PC-9 (cell line): ENCODE measurements around the gene SPTB. TPM values are rescaled to one million over a fixed set of nuclear protein-coding genes. Genes with fewer than 3 reads are reported as not detected.

Experiments used
- BruUV-seq: library from RNA; stranded (reverse); fragments of 400-500 nt; replicated peaks from 2 replicates; lab custom pipeline; 2021; lab: Mats Ljungman, UMichigan
- CTCF ChIA-PET: fragments of 300-600 bp; sonication (Branson Sonifier 250); formaldehyde crosslinking; loops from one replicate; lab custom pipeline; 2022; ENCODE audit warnings: antibody characterized with exemption; lab: Charles Lee
- POLR2A ChIA-PET: fragments of 300-600 bp; sonication (Branson Sonifier 250); formaldehyde crosslinking; loops from one replicate; lab custom pipeline; 2022; ENCODE audit warnings: antibody characterized with exemption; ENCODE audit not compliant: unreplicated experiment; lab: Charles Lee
- DNase-seq, 2 experiments: peaks; one replicate each; pipeline versions ENCODE4 v3.0.0 to v3.0.0-alpha.2; 2015 to 2022; ENCODE audit warnings: mixed read lengths in 1 of 2
- H2AFZ ChIP-seq: fragments of 200-600 bp; sonication (generic); 2 replicates; pipeline ENCODE4 v1.8.1; 2017; ENCODE audit warnings: antibody characterized with exemption
- H3F3A ChIP-seq: fragments of 200-600 bp; sonication (generic); 2 replicates; pipeline ENCODE4 v1.8.1; 2017; ENCODE audit warnings: antibody characterized with exemption, mild to moderate bottlenecking, low read depth; ENCODE audit not compliant: insufficient read depth
- H3K27ac ChIP-seq: fragments of 200-600 bp; sonication (generic); 2 replicates; pipeline ENCODE4 v1.6.1; 2016; ENCODE audit warnings: mixed run types
- H3K27me3 ChIP-seq: fragments of 200-600 bp; sonication (generic); 2 replicates; pipeline ENCODE4 v1.6.1; 2016; ENCODE audit warnings: low read depth, mixed run types; ENCODE audit not compliant: insufficient read depth
- H3K36me3 ChIP-seq: fragments of 200-600 bp; sonication (generic); 2 replicates; pipeline ENCODE4 v1.6.1; 2016; ENCODE audit warnings: low read depth, mixed run types
- H3K4me1 ChIP-seq: fragments of 200-600 bp; sonication (generic); replicated peaks from 2 replicates; pipeline ENCODE4 v1.6.1; 2016; ENCODE audit warnings: mixed run types; ENCODE audit not compliant: insufficient read depth
- H3K4me2 ChIP-seq: fragments of 200-600 bp; sonication (generic); 2 replicates; pipeline ENCODE4 v1.6.1; 2017; ENCODE audit warnings: mixed run types
- H3K4me3 ChIP-seq: fragments of 200-600 bp; sonication (generic); 2 replicates; pipeline ENCODE4 v1.6.1; 2016; ENCODE audit warnings: mixed run types
- H3K79me2 ChIP-seq: fragments of 200-600 bp; sonication (generic); 2 replicates; pipeline ENCODE4 v1.6.1; 2017; ENCODE audit warnings: low read depth, mixed run types
- H3K9me2 ChIP-seq: fragments of 200-600 bp; sonication (generic); 2 replicates; pipeline ENCODE4 v1.8.1; 2017; ENCODE audit warnings: mild to moderate bottlenecking; ENCODE audit not compliant: insufficient read depth
- H3K9me3 ChIP-seq: fragments of 200-600 bp; sonication (generic); 2 replicates; pipeline ENCODE4 v1.8.1; 2016; ENCODE audit warnings: low read depth; ENCODE audit not compliant: insufficient read depth
- H4K20me1 ChIP-seq: fragments of 200-600 bp; sonication (generic); 2 replicates; pipeline ENCODE4 v1.8.1; 2017; ENCODE audit not compliant: insufficient read depth
- EZH2 ChIP-seq: fragments of 200-600 bp; sonication (generic); IDR thresholded peaks from 2 replicates; pipeline ENCODE4 v1.8.0; 2017; ENCODE audit warnings: antibody characterized with exemption, low read depth
- intact Hi-C: fragments of 100-400 bp; cut with micrococcal nuclease; formaldehyde crosslinking; loops from one replicate; pipeline ENCODE4 v1.10.0; 2022; ENCODE audit not compliant: unreplicated experiment
- total RNA-seq: library from RNA; stranded (reverse); gene quantifications from 2 replicates; pipeline ENCODE4 v1.2.3, GENCODE V29; 2021
- TF ChIP-seq, protein P1 (sequence below): fragments of 200-600 bp; sonication (generic); conservative IDR thresholded peaks from 2 replicates; pipeline ENCODE4 v1.6.1; 2017; ENCODE audit warnings: mixed run types, antibody characterized with exemption, mild to moderate bottlenecking, moderate library complexity

SPTB gene
- total RNA-seq, 1 experiment from 2014 or later: 0.50 TPM

DNA sequence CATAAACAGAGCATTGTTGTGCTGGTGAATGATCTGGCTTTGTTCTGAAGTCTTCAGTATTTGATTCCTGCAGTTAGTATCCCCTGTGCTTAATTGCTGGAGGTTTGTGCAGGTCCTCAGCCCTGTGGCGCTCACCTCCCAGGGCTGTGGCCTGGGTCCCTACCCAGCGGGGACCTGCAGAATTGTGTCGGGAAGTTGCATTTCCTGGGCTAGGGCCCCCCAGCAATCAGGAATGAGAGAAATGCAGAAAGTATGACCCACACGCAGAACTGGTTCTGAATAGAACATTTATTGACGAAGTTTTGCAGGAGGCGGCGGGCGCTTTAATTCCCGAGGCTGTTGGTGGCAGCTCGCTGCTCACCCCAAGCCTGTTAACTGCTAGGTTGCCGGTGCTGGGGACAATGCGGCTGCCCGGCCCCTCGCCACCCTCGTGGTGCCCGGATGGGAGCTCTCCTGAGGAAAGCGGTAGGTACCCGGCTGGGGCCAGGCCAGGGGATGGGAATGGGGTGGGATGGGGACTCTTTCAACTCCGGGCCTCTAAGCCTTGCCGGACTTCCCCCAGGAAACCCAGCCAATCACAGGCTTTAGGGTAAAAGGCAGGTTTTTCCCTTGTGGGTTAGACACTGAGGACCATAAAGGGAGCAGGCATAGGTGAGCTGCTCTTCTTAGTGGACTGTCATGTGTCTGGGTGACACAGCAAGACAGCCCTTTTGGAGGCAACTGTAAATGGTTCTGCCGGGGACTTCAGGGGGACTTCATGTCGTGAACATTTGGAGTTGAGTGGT, 163.9 kb downstream of the SPTB start:
- Histone ChIP-seq H3K4me1 (peaks cover 56% of the 10 kb centered on the region), H3F3A (peaks cover 45% of the 10 kb centered on the region), H3K4me2 (no peak overlapping the region), H3K36me3 (0 out of 2 replicates have a peak, but pooled peaks cover 10% of the 10 kb centered on the region), H2AFZ (no peak overlapping the region), H4K20me1 (no peaks in the 10 kb centered on the region), H3K9me3 (peaks cover 18% of the 10 kb centered on the region; the same call in 1 of the 2 replicates), H3K27ac (no peak overlapping the region), H3K4me3 (no peak overlapping the region), H3K27me3 (no peaks in the 10 kb centered on the region), H3K9me2 (no peaks in the 10 kb centered on the region), H3K79me2 (peaks cover 92% of the 10 kb centered on the region)
- CTCF ChIA-PET: no interaction called here
- no TSS peak for BruUV-seq
- TF ChIP-seq EZH2: no peak
- TF ChIP-seq, protein P1, sequence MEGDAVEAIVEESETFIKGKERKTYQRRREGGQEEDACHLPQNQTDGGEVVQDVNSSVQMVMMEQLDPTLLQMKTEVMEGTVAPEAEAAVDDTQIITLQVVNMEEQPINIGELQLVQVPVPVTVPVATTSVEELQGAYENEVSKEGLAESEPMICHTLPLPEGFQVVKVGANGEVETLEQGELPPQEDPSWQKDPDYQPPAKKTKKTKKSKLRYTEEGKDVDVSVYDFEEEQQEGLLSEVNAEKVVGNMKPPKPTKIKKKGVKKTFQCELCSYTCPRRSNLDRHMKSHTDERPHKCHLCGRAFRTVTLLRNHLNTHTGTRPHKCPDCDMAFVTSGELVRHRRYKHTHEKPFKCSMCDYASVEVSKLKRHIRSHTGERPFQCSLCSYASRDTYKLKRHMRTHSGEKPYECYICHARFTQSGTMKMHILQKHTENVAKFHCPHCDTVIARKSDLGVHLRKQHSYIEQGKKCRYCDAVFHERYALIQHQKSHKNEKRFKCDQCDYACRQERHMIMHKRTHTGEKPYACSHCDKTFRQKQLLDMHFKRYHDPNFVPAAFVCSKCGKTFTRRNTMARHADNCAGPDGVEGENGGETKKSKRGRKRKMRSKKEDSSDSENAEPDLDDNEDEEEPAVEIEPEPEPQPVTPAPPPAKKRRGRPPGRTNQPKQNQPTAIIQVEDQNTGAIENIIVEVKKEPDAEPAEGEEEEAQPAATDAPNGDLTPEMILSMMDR: no peak
- no peak for DNase-seq
- POLR2A ChIA-PET: no interaction called here
- intact Hi-C loops: loop anchor here (1.0 kb wide), 1 partner anchor 8 kb away; no protein-coding TSS in a partner anchor

DNA sequence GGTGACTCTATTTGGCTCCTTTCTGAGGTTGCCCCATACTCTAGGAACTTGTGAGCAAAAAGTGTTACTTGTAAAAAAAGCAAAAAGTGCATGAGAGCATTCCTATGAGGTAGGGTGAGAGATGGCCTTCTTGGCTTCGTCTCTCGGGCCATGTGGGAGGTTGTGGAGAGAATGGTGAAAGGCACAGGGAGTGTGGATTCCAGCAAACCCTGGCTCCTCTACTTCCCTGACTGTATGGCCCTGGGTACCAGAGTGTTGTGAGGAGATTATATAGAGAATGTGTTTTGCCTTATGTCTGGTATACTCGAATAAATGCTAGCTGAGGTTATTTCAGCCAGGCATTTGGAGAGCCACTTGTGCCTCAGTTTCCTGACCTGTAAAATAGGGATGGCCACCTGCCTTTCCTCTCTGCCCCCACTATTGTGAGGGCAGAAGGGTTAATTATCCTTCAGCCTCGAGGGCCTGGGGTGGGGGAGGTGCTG, 164.5 kb downstream of the SPTB start:
- Histone ChIP-seq H3F3A (peaks cover 40% of the 10 kb centered on the region), H3K9me3 (peaks cover 18% of the 10 kb centered on the region; the same call in 1 of the 2 replicates), H3K4me2 (no peak overlapping the region), H3K27ac (no peak overlapping the region), H4K20me1 (no peaks in the 10 kb centered on the region), H3K9me2 (no peaks in the 10 kb centered on the region), H3K4me3 (no peak overlapping the region), H3K27me3 (no peaks in the 10 kb centered on the region), H3K36me3 (0 out of 2 replicates have a peak, but pooled peaks cover 10% of the 10 kb centered on the region), H3K79me2 (peaks cover 94% of the 10 kb centered on the region), H3K4me1 (peaks cover 50% of the 10 kb centered on the region), H2AFZ (no peak overlapping the region)
- intact Hi-C loops: no loop called here
- BruUV-seq: no TSS peak
- no peak for DNase-seq
- TF ChIP-seq, protein P1: no peak
- no peak for TF ChIP-seq EZH2
- ChIA-PET CTCF (interaction anchor here (0.6 kb wide), 1 partner anchor 74 kb away, joined by 4 read pairs; no protein-coding TSS in a partner anchor), POLR2A (no interaction called here)

DNA sequence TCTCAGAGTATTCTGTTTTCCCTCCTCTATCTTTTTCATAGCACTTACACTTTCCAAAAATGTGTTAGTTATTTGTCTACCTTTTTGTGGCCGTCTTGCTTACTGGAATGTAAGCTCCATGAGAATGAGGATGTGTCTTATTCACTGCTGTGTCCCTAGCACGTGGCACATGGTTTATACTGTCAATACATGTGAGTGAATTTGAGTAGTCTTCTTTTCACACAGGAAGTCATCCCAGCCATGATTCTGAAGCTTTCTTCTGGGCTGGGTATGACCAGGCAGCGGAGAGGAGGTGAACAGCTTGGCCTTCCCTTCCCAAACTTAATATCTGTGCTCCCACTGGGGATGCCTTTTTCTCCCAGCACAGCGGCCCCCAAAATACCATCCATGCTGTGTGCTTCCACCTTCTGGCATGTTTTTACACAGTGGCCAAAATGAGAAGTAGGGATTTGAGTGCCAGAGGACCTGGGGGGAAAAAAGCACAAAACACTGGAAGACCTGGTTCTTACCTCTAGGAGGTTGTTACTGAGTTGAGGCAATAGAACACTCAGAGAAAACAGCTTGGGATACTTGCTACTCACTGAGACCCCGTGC, 165.2 kb downstream of the SPTB start:
- Histone ChIP-seq H3K4me3 (no peak overlapping the region), H3K36me3 (0 out of 2 replicates have a peak, but pooled peaks cover 10% of the 10 kb centered on the region), H3K4me2 (no peak overlapping the region), H2AFZ (no peak overlapping the region), H3K79me2 (peaks cover 96% of the 10 kb centered on the region), H3K9me2 (no peaks in the 10 kb centered on the region), H3K9me3 (peaks cover 18% of the 10 kb centered on the region; the same call in 1 of the 2 replicates), H4K20me1 (no peaks in the 10 kb centered on the region), H3K27ac (no peak overlapping the region), H3K27me3 (no peaks in the 10 kb centered on the region), H3F3A (peaks cover 34% of the 10 kb centered on the region), H3K4me1 (peaks cover 45% of the 10 kb centered on the region)
- CTCF ChIA-PET: interaction anchor here (0.6 kb wide), 1 partner anchor 75 kb away, joined by 4 read pairs; no protein-coding TSS in a partner anchor
- no TSS peak for BruUV-seq
- intact Hi-C loops: no loop called here
- TF ChIP-seq, protein P1: no peak
- TF ChIP-seq EZH2: no peak
- POLR2A ChIA-PET: no interaction called here
- no peak for DNase-seq
